ENCODE results near the gene CKB. TPM values are rescaled to one million over a fixed set of nuclear protein-coding genes. Genes with fewer than 3 reads are reported as not detected.

Gene CKB
- total RNA-seq = 44.4 TPM

- peak in 2 of 3 donors; percentile 51 to 65 for DNase-seq (ENCODE audit: low read depth in 2 of 3, low spot score in 2 of 3)
Observed at GRCh38 chr14:103522649-103523574, at the start of gene CKB. Gene CKB (minus strand): TSS chr14:103522830. CDS start chr14:103522493, 337 bp downstream.

- DNase-seq (ENCODE audit: low read depth in 2 of 3, low spot score in 2 of 3) = no peak
Observed at GRCh38 chr14:103569408-103569807, 46.8 kb upstream of the CKB start.

- no peak for DNase-seq (ENCODE audit: low read depth in 2 of 3, low spot score in 2 of 3)
Observed at GRCh38 chr14:103568952-103569351, 46.3 kb upstream of the CKB start.

GRCh38 chr14:103563844-103564505 lies 41.3 kb upstream of the CKB start:
- peak in 1 of 3 donors; percentile 12 for DNase-seq (ENCODE audit: low read depth in 2 of 3, low spot score in 2 of 3)

GRCh38 chr14:103563226-103563620 lies 40.6 kb upstream of the CKB start:
- DNase-seq (ENCODE audit: low read depth in 2 of 3, low spot score in 2 of 3) = no peak

GRCh38 chr14:103562429-103563225 lies 40.0 kb upstream of the CKB start, which contains the start of the genes BAG5 and COA8:
Gene BAG5 (minus strand): TSS chr14:103562657. CDS start chr14:103561164, 1,493 bp downstream.
Gene COA8 (plus strand): TSS chr14:103562960. CDS start chr14:103563002, 42 bp downstream.
- peak; percentile 89 for DNase-seq (ENCODE audit: low read depth in 2 of 3, low spot score in 2 of 3)

GRCh38 chr14:103562179-103562428 lies 39.5 kb upstream of the CKB start:
- peak in 1 of 3 donors; percentile 74 for DNase-seq (ENCODE audit: low read depth in 2 of 3, low spot score in 2 of 3)

- peak in 2 of 3 donors; percentile 63 to 75 for DNase-seq (ENCODE audit: low read depth in 2 of 3, low spot score in 2 of 3)
Observed at GRCh38 chr14:103561381-103562178, 39.0 kb upstream of the CKB start.

- DNase-seq (ENCODE audit: low read depth in 2 of 3, low spot score in 2 of 3) = no peak
Observed at GRCh38 chr14:103560691-103561090, 38.1 kb upstream of the CKB start.

- no peak for DNase-seq (ENCODE audit: low read depth in 2 of 3, low spot score in 2 of 3)
Observed at GRCh38 chr14:103559766-103560165, 37.1 kb upstream of the CKB start.

- DNase-seq (ENCODE audit: low read depth in 2 of 3, low spot score in 2 of 3) = no peak
Observed at GRCh38 chr14:103558071-103558882, 35.6 kb upstream of the CKB start.

- no peak for DNase-seq (ENCODE audit: low read depth in 2 of 3, low spot score in 2 of 3)
Observed at GRCh38 chr14:103556946-103557758, 34.5 kb upstream of the CKB start.

- DNase-seq (ENCODE audit: low read depth in 2 of 3, low spot score in 2 of 3) = no peak
Observed at GRCh38 chr14:103555559-103556337, 33.1 kb upstream of the CKB start.

- no peak for DNase-seq (ENCODE audit: low read depth in 2 of 3, low spot score in 2 of 3)
Observed at GRCh38 chr14:103552846-103553210, 30.2 kb upstream of the CKB start.

GRCh38 chr14:103552011-103552845 lies 29.6 kb upstream of the CKB start:
- no peak for DNase-seq (ENCODE audit: low read depth in 2 of 3, low spot score in 2 of 3)

GRCh38 chr14:103551338-103551762 lies 28.7 kb upstream of the CKB start:
- DNase-seq (ENCODE audit: low read depth in 2 of 3, low spot score in 2 of 3) = no peak

Measured in hematopoietic multipotent progenitor cell (in vitro differentiated cells).